ENCODE data around the gene CNPY2.
"Not testable (repeated sequence)": the region's sequence is repeated elsewhere in the genome, so short reads cannot be mapped to it uniquely, and the experiment has no call there.

The CNPY2 gene

GRCh38 chr12:56315622-56316473 is at the start of gene CNPY2:
Gene CNPY2 (minus strand): TSS chr12:56315988. CDS start chr12:56315217, 771 bp downstream.
- ATAC-seq = peak; percentile 95

GRCh38 chr12:56362130-56363059 is 46.6 kb upstream of the CNPY2 start, which contains the start of gene APOF:
Gene APOF (minus strand): TSS chr12:56362857. CDS start chr12:56362745, 112 bp downstream.
- ATAC-seq (no peak), DNase-seq (no peak)

More at GRCh38 chr12:56315622-56316473, at the start of gene CNPY2:
- DNase-seq = peak; percentile 95

GRCh38 chr12:56361487-56362129 is 45.8 kb upstream of the CNPY2 start:
- ATAC-seq = no peak
- DNase-seq = no peak

- DNase-seq (peak; percentile 99), ATAC-seq (peak; percentile 99)
Measured at GRCh38 chr12:56359851-56360767, 44.3 kb upstream of the CNPY2 start, which contains the start of gene STAT2. Gene STAT2 (minus strand): TSS chr12:56360107. CDS start chr12:56356571, 3,536 bp downstream.

GRCh38 chr12:56358836-56359532 is 43.2 kb upstream of the CNPY2 start:
- no peak for DNase-seq
- ATAC-seq = no peak

GRCh38 chr12:56351325-56351724 is 35.5 kb upstream of the CNPY2 start:
- no peak for ATAC-seq

GRCh38 chr12:56350662-56351061 is 34.9 kb upstream of the CNPY2 start:
- ATAC-seq (no peak), DNase-seq (no peak)

More at GRCh38 chr12:56351325-56351724, 35.5 kb upstream of the CNPY2 start:
- no peak for DNase-seq

GRCh38 chr12:56348776-56349175 is 33.0 kb upstream of the CNPY2 start:
- ATAC-seq = no peak
- DNase-seq = no peak

GRCh38 chr12:56347255-56347654 is 31.5 kb upstream of the CNPY2 start:
- not testable (repeated sequence) for DNase-seq, ATAC-seq

- DNase-seq = peak; percentile 41
- peak; percentile 41 for ATAC-seq
Measured at GRCh38 chr12:56346675-56347074, 30.9 kb upstream of the CNPY2 start.

GRCh38 chr12:56342290-56342689 is 26.5 kb upstream of the CNPY2 start:
- DNase-seq, ATAC-seq: not testable (repeated sequence)

GRCh38 chr12:56341616-56342015 is 25.8 kb upstream of the CNPY2 start:
- ATAC-seq (no peak), DNase-seq (no peak)

- DNase-seq = no peak
Measured at GRCh38 chr12:56339158-56339422, 23.3 kb upstream of the CNPY2 start.

GRCh38 chr12:56338308-56339157 is 22.7 kb upstream of the CNPY2 start, which contains the start of gene IL23A:
Gene IL23A (plus strand): TSS chr12:56338884. CDS start chr12:56339045, 161 bp downstream.
- ATAC-seq (peak; percentile 87), DNase-seq (peak; percentile 88)

More at GRCh38 chr12:56339158-56339422, 23.3 kb upstream of the CNPY2 start:
- ATAC-seq = no peak

GRCh38 chr12:56337753-56338251 is 22.0 kb upstream of the CNPY2 start:
- ATAC-seq (no peak), DNase-seq (peak; percentile 41)

GRCh38 chr12:56336361-56337167 is 20.8 kb upstream of the CNPY2 start:
- DNase-seq = no peak

GRCh38 chr12:56335527-56335926 is 19.7 kb upstream of the CNPY2 start:
- ATAC-seq, DNase-seq: not testable (repeated sequence)

More at GRCh38 chr12:56336361-56337167, 20.8 kb upstream of the CNPY2 start:
- no peak for ATAC-seq

GRCh38 chr12:56334490-56334793 is 18.7 kb upstream of the CNPY2 start:
- ATAC-seq (no peak), DNase-seq (no peak)
